Naive B cell (primary cell): ENCODE data around the gene DIAPH2. TPM values are rescaled to one million over a fixed set of nuclear protein-coding genes. Genes with fewer than 3 reads are reported as not detected.
A peak's percentile ranks its signal among the peaks of the same experiment; 100 is the strongest.

Experiments used
- ATAC-seq, 2 donors: fragments of 150-1000 bp; cut with Tn5 transposase; 2 replicates each; pipeline ENCODE4 v1.10.0; 2021; ENCODE audit warnings: low read depth in 2 of 2, mild to moderate bottlenecking in 2 of 2, moderate library complexity in 2 of 2
- DNase-seq: peaks from one replicate; pipeline ENCODE4 v3.0.0; 2022
- H3K27ac Mint-ChIP-seq, 6 donors: one replicate each; pipeline ENCODE4 v1.8.0; 2020 to 2022; ENCODE audit warnings: mild to moderate bottlenecking in 6 of 6, mixed read lengths in 6 of 6, moderate library complexity in 5 of 6, inconsistent platforms in 2 of 6
- H3K27me3 Mint-ChIP-seq, 3 donors: one replicate each; pipeline ENCODE4 v1.8.0; 2021 to 2022; ENCODE audit warnings: mixed read lengths in 3 of 3, mild to moderate bottlenecking in 1 of 3
- H3K36me3 Mint-ChIP-seq, 2 donors: one replicate each; pipeline ENCODE4 v1.8.0; 2020 to 2022; ENCODE audit warnings: mixed read lengths in 2 of 2, inconsistent platforms in 1 of 2, mild to moderate bottlenecking in 1 of 2
- H3K4me1 Mint-ChIP-seq, 3 donors: one replicate each; pipeline ENCODE4 v1.8.0; 2020 to 2022; ENCODE audit warnings: mixed read lengths in 3 of 3, inconsistent platforms in 1 of 3, mild to moderate bottlenecking in 1 of 3, moderate library complexity in 1 of 3
- H3K4me3 Mint-ChIP-seq, 8 donors: one replicate each; pipeline ENCODE4 v1.8.0; 2020 to 2022; ENCODE audit warnings: mild to moderate bottlenecking in 8 of 8, mixed read lengths in 8 of 8, moderate library complexity in 8 of 8, inconsistent platforms in 2 of 8
- H3K9me3 Mint-ChIP-seq, 7 donors: one replicate each; pipeline ENCODE4 v1.8.0; 2020 to 2022; ENCODE audit warnings: mixed read lengths in 7 of 7, mild to moderate bottlenecking in 5 of 7, inconsistent platforms in 2 of 7, moderate library complexity in 1 of 7
- polyA plus RNA-seq, 6 donors: library from polyadenylated mRNA; unstranded; fragments of 300-500 nt; fragmentation: Illumina TruSeq; gene quantifications; one replicate each; pipeline ENCODE4 v1.2.3, GENCODE V29; 2021; ENCODE audit warnings: low read depth in 6 of 6

The DIAPH2 gene
- polyA plus RNA-seq, 6 donors from 2014 or later: 6.4 to 15.2 (median 9.9) TPM

DNA sequence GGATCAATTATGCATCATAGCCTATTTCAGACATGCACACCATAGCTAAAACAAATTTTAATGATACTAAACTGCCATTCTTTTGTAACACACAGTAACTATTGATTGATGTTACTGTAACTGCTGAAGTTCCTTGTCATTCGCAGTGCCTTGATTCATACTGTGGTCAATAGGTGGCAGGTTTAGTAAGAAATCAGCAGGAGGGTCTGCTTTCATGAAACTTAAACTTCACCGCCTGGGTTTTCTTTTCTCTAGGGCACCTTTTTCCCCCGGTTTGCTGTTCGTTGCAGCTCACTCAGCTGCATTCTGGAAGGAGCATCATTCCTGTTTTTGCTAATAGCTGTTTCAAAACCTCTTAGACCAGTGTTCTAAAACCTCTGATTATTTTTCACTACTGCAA lies 287.2 kb downstream of the DIAPH2 start:
- ATAC-seq: no peak
- H3K4me1 Mint-ChIP-seq: no peaks in the 10 kb centered on the region
- no peak overlapping the region for H3K27ac Mint-ChIP-seq
- H3K9me3 Mint-ChIP-seq: peaks cover 0 to 8% (median 5%) of the 10 kb centered on the region in 7 donors
- no peak for DNase-seq
- no peaks in the 10 kb centered on the region for H3K27me3 Mint-ChIP-seq
- H3K4me3 Mint-ChIP-seq: no peak overlapping the region
- H3K36me3 Mint-ChIP-seq: peaks cover 10 to 16% of the 10 kb centered on the region in 2 donors

DNA sequence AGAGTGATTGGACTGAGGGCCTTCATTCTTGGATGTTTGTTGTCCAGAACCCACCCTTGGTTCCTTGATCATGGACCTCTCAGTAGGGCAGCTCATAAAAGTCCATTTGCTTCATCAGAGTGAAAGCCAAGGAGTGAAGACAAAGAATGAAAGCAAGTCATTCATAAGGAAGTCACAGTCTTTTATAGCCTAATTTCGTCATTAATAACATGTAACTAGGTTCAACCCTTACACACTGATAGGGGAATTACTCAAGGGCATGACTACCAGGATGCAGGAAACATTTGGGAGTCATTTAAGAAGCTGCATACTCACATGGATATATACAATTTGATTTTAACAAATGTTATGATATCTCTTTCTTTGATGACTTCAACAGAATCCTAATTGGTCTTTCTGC lies 294.3 kb downstream of the DIAPH2 start:
- Mint-ChIP-seq H3K27me3 (no peaks in the 10 kb centered on the region), H3K27ac (no peak overlapping the region), H3K4me1 (no peaks in the 10 kb centered on the region), H3K36me3 (no peaks in the 10 kb centered on the region), H3K9me3 (no peaks in the 10 kb centered on the region), H3K4me3 (no peak overlapping the region)
- ATAC-seq: no peak
- no peak for DNase-seq

DNA sequence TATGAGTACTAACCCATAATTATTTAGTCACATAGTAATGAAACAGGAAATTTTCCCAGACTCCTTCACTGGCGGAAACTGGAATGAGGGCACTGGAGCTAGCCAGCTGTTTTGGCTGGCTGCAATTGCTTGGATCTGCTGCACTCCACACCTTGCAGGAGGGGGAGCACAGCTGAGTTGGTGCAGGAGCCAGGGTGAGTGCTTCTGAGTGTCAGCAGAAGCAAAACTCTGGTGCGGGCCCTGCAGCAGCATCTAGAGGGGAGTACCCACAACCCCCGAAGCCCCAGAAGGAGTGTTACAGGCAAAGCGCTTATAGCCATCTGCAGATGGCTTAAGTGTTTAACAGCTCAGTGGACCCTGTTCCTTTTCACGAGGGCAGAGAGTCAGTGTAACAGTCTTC lies 295.1 kb downstream of the DIAPH2 start:
- no peak overlapping the region for H3K4me3 Mint-ChIP-seq
- no peaks in the 10 kb centered on the region for H3K9me3 Mint-ChIP-seq
- no peaks in the 10 kb centered on the region for H3K27me3 Mint-ChIP-seq
- DNase-seq: no peak
- H3K4me1 Mint-ChIP-seq: no peaks in the 10 kb centered on the region
- no peak for ATAC-seq
- peak overlapping the region in 1 of 6 donors; percentile 15 for H3K27ac Mint-ChIP-seq
- no peaks in the 10 kb centered on the region for H3K36me3 Mint-ChIP-seq

DNA sequence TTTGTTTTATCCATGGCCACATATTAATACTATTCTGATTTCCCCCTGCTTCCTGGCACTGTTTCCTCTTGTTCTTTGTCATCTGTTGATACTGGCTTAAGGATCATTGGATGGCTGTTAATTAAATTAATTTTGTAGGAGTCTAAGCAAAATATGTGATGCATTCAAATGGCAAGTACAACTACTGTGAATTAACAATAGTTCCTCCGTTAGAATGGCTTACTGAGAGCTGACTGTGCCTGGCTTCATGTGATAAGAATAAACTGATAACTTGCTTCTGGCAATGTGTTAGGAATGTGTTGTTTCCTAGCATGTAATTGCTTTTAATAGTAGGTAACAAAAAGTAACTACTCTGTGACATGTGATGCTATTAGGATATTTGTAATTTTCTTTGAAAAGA lies 297.5 kb downstream of the DIAPH2 start:
- no peaks in the 10 kb centered on the region for H3K4me1 Mint-ChIP-seq
- DNase-seq (no peak), ATAC-seq (no peak)
- no peaks in the 10 kb centered on the region for H3K36me3 Mint-ChIP-seq
- H3K27ac Mint-ChIP-seq: no peak overlapping the region
- no peaks in the 10 kb centered on the region for H3K27me3 Mint-ChIP-seq
- H3K9me3 Mint-ChIP-seq: no peaks in the 10 kb centered on the region
- no peak overlapping the region for H3K4me3 Mint-ChIP-seq

DNA sequence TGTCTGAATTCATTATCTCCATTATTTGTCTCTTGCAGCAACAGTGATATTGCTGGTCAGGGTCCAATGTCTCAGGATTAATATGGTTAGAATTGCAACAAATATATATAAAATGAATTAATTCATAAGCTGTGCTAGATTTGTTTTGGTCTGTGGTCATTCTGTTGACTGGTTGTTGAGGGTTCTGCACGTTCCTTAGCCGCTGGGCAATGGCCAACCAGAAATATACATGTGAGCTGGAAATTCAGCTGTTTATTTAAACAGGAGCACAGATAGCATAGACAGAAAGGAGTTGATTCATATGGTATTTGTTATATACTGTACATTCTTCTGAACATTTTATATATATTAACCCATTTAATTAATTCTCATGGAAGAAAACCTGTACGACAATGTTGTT lies 299.9 kb downstream of the DIAPH2 start:
- H3K27me3 Mint-ChIP-seq: no peaks in the 10 kb centered on the region

DNA sequence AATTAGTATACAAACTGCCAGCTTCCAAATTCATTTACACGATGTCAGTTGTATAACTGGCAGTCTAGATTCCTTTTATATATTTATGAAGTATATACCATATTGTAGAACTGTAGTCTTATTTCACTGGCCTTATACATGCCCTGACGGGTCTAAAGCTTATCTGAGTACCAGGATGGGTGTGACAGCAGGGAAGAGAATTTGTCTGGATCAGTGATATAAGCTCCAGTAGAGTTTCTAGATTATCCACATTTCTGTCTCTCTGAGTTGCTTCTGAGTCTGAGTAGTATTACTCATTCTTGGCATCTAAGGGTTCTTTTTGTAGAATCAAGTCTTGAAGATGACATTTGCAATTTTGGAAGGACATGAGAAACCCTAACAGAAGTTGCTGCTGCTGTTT lies 300.4 kb downstream of the DIAPH2 start:
- H3K4me3 Mint-ChIP-seq: no peak overlapping the region
- H3K27ac Mint-ChIP-seq: no peak overlapping the region
- H3K36me3 Mint-ChIP-seq: no peaks in the 10 kb centered on the region
- ATAC-seq (no peak), DNase-seq (no peak)
- H3K4me1 Mint-ChIP-seq: peaks cover 0 to 3% (median 0%) of the 10 kb centered on the region in 3 donors
- no peaks in the 10 kb centered on the region for H3K27me3 Mint-ChIP-seq
- H3K9me3 Mint-ChIP-seq: no peaks in the 10 kb centered on the region

More for the DNA sequence above, 299.9 kb downstream of the DIAPH2 start:
- Mint-ChIP-seq H3K4me3 (no peak overlapping the region), H3K27ac (no peak overlapping the region), H3K9me3 (no peaks in the 10 kb centered on the region), H3K4me1 (peaks cover 0 to 3% (median 0%) of the 10 kb centered on the region in 3 donors), H3K36me3 (no peaks in the 10 kb centered on the region)
- ATAC-seq (no peak), DNase-seq (no peak)

DNA sequence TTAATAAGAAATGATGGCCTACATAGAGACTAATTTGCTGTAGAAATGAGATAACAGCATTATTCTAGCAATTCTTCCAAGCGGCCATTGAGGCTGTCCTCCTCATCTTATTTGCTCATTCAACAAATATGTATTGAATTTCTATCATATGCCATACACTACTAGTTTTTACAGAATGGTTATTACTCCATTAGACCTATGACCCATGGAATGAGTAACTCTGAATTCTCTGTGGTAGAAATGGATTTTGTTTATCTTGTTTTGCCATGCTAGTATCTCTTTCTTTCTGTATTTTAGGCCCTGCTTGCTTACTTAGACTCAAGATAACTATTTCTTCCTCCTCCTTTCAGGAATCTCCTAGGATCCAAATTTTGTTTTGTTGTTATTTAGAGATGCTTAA lies 302.6 kb downstream of the DIAPH2 start:
- DNase-seq: no peak
- ATAC-seq: no peak
- Mint-ChIP-seq H3K27me3 (no peaks in the 10 kb centered on the region), H3K4me3 (no peak overlapping the region), H3K36me3 (no peaks in the 10 kb centered on the region), H3K9me3 (no peaks in the 10 kb centered on the region), H3K27ac (peak overlapping the region in 1 of 6 donors; percentile 70), H3K4me1 (peaks cover 0 to 3% (median 0%) of the 10 kb centered on the region in 3 donors)

DNA sequence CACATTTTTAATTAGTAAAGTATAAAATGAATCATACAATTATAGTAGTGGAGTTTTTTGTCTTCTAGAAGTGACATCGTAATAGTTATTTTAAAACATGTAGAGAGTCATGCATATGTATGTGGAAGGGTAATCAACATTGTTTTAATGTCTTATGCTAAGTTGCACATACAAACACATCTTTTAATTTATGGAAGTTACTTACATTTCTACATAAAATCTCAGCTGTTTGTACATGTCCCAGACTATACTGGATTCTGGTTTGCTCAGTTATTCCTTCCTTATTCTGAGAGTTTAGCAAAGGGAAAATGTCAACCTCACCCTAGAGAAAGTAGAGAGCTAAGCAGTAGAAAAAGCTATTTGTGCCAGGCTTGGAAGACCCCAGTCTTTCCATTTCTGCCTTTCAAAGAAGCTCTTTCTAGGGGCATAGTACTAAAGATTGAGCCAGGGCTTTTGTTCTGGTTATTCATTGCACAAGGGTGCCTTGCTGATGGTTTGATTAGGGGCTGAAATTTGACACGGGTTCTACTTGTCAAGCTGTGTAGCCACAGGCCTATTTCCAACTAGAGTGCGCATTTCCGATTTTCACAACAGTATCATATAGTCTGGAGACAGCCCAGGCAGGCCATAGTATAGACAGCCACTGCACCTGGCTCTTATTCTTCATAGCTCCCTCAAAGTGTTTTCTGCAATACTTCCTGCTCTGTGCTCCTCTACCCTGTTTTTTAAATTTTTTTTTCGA lies 305.4 kb downstream of the DIAPH2 start:
- H3K4me3 Mint-ChIP-seq: no peak overlapping the region
- H3K36me3 Mint-ChIP-seq: no peaks in the 10 kb centered on the region
- H3K9me3 Mint-ChIP-seq: peaks cover 0 to 8% (median 3%) of the 10 kb centered on the region in 7 donors
- H3K27me3 Mint-ChIP-seq: no peaks in the 10 kb centered on the region
- H3K27ac Mint-ChIP-seq: no peak overlapping the region
- no peak for DNase-seq
- no peak for ATAC-seq
- H3K4me1 Mint-ChIP-seq: peaks cover 11 to 17% (median 11%) of the 10 kb centered on the region in 3 donors

DNA sequence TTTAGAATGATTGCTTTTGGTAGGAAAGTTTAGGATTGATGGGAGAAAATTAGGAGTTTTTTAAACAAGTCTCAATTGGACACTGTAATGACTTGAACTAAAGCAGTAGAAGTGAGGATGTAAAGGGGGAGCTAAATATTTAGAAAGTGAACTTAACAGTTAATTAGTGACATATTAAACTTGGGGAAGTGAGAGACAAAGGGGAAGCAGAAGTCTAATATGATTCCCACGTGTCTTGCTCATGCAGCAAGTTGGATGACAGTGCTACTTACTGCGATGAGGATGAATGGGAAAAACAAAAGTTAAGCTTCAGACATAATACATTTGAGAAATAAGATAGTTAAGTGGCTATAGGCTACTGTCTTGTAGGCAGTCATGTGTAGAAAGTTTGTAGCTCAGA lies 309.5 kb downstream of the DIAPH2 start:
- ATAC-seq (peak; percentile 58 to 64), DNase-seq (no peak)
- peaks cover 0 to 8% (median 3%) of the 10 kb centered on the region in 7 donors for H3K9me3 Mint-ChIP-seq
- no peak overlapping the region for H3K4me3 Mint-ChIP-seq
- H3K36me3 Mint-ChIP-seq: no peaks in the 10 kb centered on the region
- H3K27me3 Mint-ChIP-seq: no peaks in the 10 kb centered on the region
- H3K4me1 Mint-ChIP-seq: peaks cover 9 to 17% (median 11%) of the 10 kb centered on the region in 3 donors
- peak overlapping the region in 1 of 6 donors; percentile 47 for H3K27ac Mint-ChIP-seq

DNA sequence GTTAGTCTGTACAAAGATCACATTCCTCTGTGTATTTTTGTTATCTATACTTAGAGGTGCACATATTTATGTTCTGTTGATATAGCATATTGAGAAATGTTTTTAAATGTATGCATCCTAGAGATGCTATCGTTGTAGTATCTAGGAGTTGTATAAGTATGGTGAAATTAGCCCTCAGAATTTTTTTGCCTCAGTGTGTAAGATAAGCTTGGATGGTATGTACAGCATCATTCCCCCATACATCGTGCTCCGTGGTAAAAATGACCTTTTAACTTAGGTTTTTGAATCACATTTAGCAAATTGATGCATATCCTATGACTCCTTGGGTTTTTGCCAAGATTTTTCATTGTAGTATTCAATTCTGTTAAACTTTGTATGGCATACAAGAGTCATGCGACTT lies 312.6 kb downstream of the DIAPH2 start:
- Mint-ChIP-seq H3K36me3 (no peaks in the 10 kb centered on the region), H3K9me3 (peaks cover 0 to 16% (median 6%) of the 10 kb centered on the region in 7 donors), H3K4me1 (peaks cover 14 to 19% (median 17%) of the 10 kb centered on the region in 3 donors), H3K27ac (no peak overlapping the region), H3K4me3 (no peak overlapping the region), H3K27me3 (no peaks in the 10 kb centered on the region)
- no peak for DNase-seq
- ATAC-seq: no peak

DNA sequence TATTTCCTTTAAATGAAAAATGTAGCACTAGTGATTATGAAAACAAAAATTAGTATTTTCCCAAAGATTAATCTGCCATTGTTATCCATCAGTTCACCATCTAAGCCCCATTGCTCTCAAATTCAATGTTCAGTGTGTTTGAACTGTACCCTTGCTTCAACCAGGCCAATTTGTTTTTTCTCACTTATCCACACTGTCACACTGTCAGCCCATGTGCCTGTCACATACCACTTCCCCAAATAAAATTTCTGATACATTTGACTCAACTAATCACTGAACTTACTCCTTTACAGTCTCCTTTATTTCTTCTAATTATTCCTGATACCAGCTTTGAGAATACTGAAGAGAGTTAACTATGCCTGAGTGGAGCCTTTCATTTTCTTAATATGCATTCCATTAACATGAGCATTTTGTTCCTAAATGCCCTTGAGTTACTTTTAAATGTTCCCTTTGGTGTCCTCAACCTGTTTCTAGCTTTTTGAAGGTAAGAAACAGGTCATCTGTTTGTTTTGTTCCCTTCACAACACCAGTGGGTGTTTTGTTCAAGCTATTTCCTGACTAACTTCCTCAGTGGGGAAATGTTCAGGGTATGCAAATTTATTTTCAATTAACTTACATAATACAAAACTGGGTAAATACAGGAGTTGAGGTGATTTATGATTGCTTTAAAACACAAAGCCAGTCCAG lies 316.2 kb downstream of the DIAPH2 start:
- Mint-ChIP-seq H3K9me3 (peaks cover 0 to 8% (median 6%) of the 10 kb centered on the region in 7 donors), H3K4me3 (no peak overlapping the region), H3K27me3 (no peaks in the 10 kb centered on the region), H3K27ac (peak overlapping the region in 4 of 6 donors; percentile 36 to 80 (median 55)), H3K4me1 (peaks cover 0 to 8% (median 5%) of the 10 kb centered on the region in 3 donors), H3K36me3 (no peaks in the 10 kb centered on the region)
- DNase-seq: no peak
- peak; percentile 40 to 63 for ATAC-seq

DNA sequence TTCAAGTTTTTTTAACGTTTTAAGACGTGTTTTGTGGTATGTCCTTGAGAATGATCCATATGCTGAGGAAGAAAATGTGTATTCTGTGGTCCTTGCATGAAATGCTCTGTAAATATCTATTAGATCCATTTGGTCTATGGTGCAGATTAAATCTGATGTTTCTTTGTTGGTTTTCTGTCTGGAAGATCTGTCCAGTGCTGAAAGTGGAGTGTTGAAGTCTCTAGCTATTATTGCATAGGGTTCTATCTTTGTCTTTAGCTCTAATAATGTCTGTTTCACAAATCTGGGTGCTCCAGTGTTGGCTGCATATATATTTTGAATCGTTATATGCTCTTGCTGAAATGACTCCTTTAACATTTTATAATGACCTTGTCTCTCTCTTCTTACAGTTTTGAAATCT lies 321.5 kb downstream of the DIAPH2 start:
- no peaks in the 10 kb centered on the region for H3K4me1 Mint-ChIP-seq
- H3K27ac Mint-ChIP-seq: no peak overlapping the region
- no peaks in the 10 kb centered on the region for H3K36me3 Mint-ChIP-seq
- H3K27me3 Mint-ChIP-seq: no peaks in the 10 kb centered on the region
- no peak overlapping the region for H3K4me3 Mint-ChIP-seq
- no peak for DNase-seq
- no peak for ATAC-seq
- peaks cover 0 to 4% (median 0%) of the 10 kb centered on the region in 7 donors for H3K9me3 Mint-ChIP-seq

DNA sequence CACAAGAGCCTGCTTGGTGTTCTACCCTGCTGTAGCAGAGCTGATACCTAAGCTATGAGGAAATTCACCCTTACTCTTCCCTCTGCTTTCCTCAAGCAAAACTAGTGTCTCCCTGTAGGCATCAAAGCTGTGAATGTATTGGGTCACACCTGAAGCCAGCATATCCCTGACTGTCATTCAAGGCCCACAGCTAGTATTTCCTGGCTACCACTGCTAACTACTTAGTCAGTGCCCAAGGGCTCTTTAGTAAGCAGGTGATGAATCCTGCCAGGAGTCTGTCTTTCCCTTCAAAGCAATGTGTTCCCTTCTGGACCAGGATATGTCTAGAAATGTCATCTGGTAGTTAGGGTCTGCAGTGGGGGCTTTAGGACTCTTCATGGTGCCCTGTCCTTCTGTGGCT lies 324.7 kb downstream of the DIAPH2 start:
- no peak for ATAC-seq

DNA sequence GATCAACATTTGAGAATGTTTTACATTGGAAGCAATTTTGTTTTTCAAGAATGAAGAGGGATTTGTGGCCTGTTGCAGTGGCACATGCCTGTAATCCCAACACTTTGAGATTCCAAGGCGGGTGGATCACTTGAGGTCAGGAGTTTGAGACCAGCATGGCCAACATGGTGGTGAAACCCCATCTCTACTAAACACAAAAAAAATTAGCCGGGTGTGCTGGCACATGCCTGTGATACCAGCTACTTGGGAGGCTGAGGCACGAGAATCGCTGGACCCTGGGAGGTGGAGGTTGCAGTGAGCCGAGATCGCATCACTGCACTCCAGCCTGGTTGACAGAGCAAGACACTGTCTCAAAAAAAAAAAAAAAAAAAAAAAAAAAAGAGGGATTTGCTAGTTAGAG lies 326.9 kb downstream of the DIAPH2 start:
- H3K4me1 Mint-ChIP-seq: no peaks in the 10 kb centered on the region
- no peak overlapping the region for H3K27ac Mint-ChIP-seq
- H3K9me3 Mint-ChIP-seq: no peaks in the 10 kb centered on the region
- no peaks in the 10 kb centered on the region for H3K27me3 Mint-ChIP-seq
- no peaks in the 10 kb centered on the region for H3K36me3 Mint-ChIP-seq
- DNase-seq (no peak), ATAC-seq (no peak)
- no peak overlapping the region for H3K4me3 Mint-ChIP-seq

More for the DNA sequence above, 324.7 kb downstream of the DIAPH2 start:
- Mint-ChIP-seq H3K4me1 (no peaks in the 10 kb centered on the region), H3K27ac (no peak overlapping the region), H3K9me3 (no peaks in the 10 kb centered on the region), H3K36me3 (no peaks in the 10 kb centered on the region), H3K4me3 (no peak overlapping the region), H3K27me3 (no peaks in the 10 kb centered on the region)
- DNase-seq: no peak
